NCI-H1105 treated with DMSO at 0.1 percent for 48 hours (cell line): ENCODE data around the gene MFRP.

ENCODE experiments used
- DNase-seq: peaks from one replicate; lab custom pipeline; 2025; lab: John Stamatoyannopoulos, UW

MFRP gene

DNA sequence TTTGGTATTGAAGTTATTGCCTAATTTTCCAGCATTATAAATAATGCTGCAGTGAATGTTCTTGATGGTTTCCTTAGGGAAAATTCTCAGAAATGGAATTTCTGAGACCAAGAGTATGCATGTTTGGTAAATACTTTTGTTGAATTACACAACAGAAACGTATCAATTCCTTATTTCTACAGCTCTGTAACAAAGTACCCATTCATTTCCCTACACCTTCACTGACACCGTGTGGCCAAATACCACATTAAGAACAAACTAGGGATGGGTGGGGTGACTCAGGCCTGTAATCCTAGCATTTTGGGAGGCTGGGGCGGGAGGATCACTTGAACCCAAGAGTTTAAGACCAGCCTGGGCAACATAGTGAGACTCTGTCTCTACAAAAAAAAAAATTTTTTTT is 51.3 kb downstream of the MFRP start:
- DNase-seq: no peak

GRCh38 chr11:119293461-119293860 is 53.0 kb downstream of the MFRP start:
- no peak for DNase-seq

- DNase-seq: no peak
Observed at GRCh38 chr11:119290894-119291497, 55.5 kb downstream of the MFRP start.
